Tracheal epithelial cell (primary cell): Measurements from ENCODE around the gene HTR3D. TPM values are rescaled to one million over a fixed set of nuclear protein-coding genes. Genes with fewer than 3 reads are reported as not detected.

Experiments
- total RNA-seq: library from RNA; depleted of rRNA; stranded (reverse); fragments of >200 nt; gene quantifications from 2 replicates; pipeline ENCODE4 v1.2.1, GENCODE V29; 2014

The HTR3D gene
- not detected in 2 replicates for total RNA-seq

GRCh38 chr3:184031187-184031792 is at the start of gene HTR3D:
HTR3D (plus strand) TSS chr3:184031742; CDS start chr3:184031742, 0 bp downstream.

GRCh38 chr3:184017672-184018423 is 13.7 kb upstream of the HTR3D start, which contains the start of gene ABCC5:
ABCC5 (minus strand) TSS chr3:184017884; CDS start chr3:184014392, 3,492 bp downstream.

GRCh38 chr3:184052767-184053166 is 21.2 kb downstream of the HTR3D start, which contains the start of gene HTR3C:
HTR3C (plus strand) TSS chr3:184053047; CDS start chr3:184053081, 34 bp downstream.

Other genes with a start within 250 kb of the HTR3D start
- 1.2 and 2.1 TPM in 2 replicates for gene MAP6D1, start 206.2 kb upstream of the HTR3D start, total RNA-seq
- 34.0 and 36.0 TPM in 2 replicates for gene PARL, start 146.9 kb upstream of the HTR3D start, total RNA-seq
- 14.7 and 18.3 TPM in 2 replicates for gene ABCC5, start 13.9 kb upstream of the HTR3D start, total RNA-seq
- gene HTR3C, start 21.3 kb downstream of the HTR3D start, total RNA-seq: not detected in 2 replicates
- not detected in 2 replicates for gene HTR3E, start 65.3 kb downstream of the HTR3D start, total RNA-seq
- gene EIF2B5, start 103.6 kb downstream of the HTR3D start, total RNA-seq: 29.6 and 39.4 TPM in 2 replicates
- gene DVL3, start 123.6 kb downstream of the HTR3D start, total RNA-seq: 20.7 and 29.2 TPM in 2 replicates
- gene AP2M1, start 143.1 kb downstream of the HTR3D start, total RNA-seq: 138 and 186 TPM in 2 replicates
- 39.3 and 65.2 TPM in 2 replicates for gene ABCF3, start 154.5 kb downstream of the HTR3D start, total RNA-seq
- gene VWA5B2, start 197.8 kb downstream of the HTR3D start, total RNA-seq: not detected in 2 replicates
- gene ALG3, start 217.2 kb downstream of the HTR3D start, total RNA-seq: 47.5 and 50.3 TPM in 2 replicates
- gene EEF1AKMT4, start 217.9 kb downstream of the HTR3D start, total RNA-seq: 13.7 and 13.9 TPM in 2 replicates
- 0.24 TPM in 1 of 2 replicates, not detected in the other for gene CAMK2N2, start 229.8 kb downstream of the HTR3D start, total RNA-seq
- gene ECE2, start 244.3 kb downstream of the HTR3D start, total RNA-seq: under 0.01 TPM in 1 of 2 replicates, not detected in the other